Measurements from ENCODE around the gene CTNND2. TPM values are rescaled to one million over a fixed set of nuclear protein-coding genes. Genes with fewer than 3 reads are reported as not detected.

CTNND2 gene
- total and polyA plus RNA-seq, 4 donors = 0.30 to 2.2 (median 0.71) TPM

DNA sequence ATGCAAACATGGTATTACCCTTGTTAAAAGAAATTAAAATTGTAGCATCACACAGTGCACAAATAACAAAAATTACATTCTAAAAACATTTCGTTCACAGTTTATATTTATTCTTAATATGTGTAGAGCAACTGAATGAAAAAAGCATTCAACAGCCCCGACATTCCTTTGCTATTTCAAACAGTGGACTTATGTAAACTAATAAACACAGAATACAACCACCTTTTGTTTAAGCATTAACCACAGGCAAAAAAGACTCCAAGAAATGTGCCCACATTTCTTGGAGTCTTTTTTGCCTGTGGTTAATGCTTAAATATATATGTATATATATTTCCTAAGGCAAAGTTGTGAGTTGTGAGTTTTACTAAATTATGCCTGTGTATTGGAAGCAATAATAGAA lies 610.7 kb downstream of the CTNND2 start:
- WGBS, 2 donors = 54 to 62% methylated on average over 2 of the region's 2 CpGs
- TF ChIP-seq, protein P1, sequence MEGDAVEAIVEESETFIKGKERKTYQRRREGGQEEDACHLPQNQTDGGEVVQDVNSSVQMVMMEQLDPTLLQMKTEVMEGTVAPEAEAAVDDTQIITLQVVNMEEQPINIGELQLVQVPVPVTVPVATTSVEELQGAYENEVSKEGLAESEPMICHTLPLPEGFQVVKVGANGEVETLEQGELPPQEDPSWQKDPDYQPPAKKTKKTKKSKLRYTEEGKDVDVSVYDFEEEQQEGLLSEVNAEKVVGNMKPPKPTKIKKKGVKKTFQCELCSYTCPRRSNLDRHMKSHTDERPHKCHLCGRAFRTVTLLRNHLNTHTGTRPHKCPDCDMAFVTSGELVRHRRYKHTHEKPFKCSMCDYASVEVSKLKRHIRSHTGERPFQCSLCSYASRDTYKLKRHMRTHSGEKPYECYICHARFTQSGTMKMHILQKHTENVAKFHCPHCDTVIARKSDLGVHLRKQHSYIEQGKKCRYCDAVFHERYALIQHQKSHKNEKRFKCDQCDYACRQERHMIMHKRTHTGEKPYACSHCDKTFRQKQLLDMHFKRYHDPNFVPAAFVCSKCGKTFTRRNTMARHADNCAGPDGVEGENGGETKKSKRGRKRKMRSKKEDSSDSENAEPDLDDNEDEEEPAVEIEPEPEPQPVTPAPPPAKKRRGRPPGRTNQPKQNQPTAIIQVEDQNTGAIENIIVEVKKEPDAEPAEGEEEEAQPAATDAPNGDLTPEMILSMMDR (IDR thresholded peaks at IDR 0.05; ENCODE audit: control extremely low read depth, extremely low read depth) = no peak
- Histone ChIP-seq H3K4me3 (no peak overlapping the region), H3K27ac (ENCODE audit: low read depth in 1 of 2, low read length in 1 of 2) (no peak overlapping the region), H3K9ac (ENCODE audit: insufficient read depth in 1 of 2, low read length in 2 of 2) (no peak overlapping the region), H3K4me1 (ENCODE audit: control insufficient read depth in 5 of 5, insufficient read depth in 5 of 5, low read length in 5 of 5) (no peaks in the 10 kb centered on the region), H3K27me3 (ENCODE audit: control insufficient read depth in 3 of 3, insufficient read depth in 3 of 3, low read length in 2 of 3) (no peaks in the 10 kb centered on the region), H3K9me3 (ENCODE audit: control insufficient read depth in 4 of 4, insufficient read depth in 3 of 4, low read length in 3 of 4) (no peaks in the 10 kb centered on the region), H3K36me3 (ENCODE audit: control insufficient read depth in 4 of 4, insufficient read depth in 4 of 4, low read length in 4 of 4) (no peaks in the 10 kb centered on the region)
- ATAC-seq (ENCODE audit: insufficient read depth, low FRiP score) = no peak
- no peak for DNase-seq

- ATAC-seq (ENCODE audit: insufficient read depth, low FRiP score) (no peak), DNase-seq (no peak)
- Histone ChIP-seq H3K9ac (ENCODE audit: insufficient read depth in 1 of 2, low read length in 2 of 2) (no peak overlapping the region), H3K4me3 (no peak overlapping the region), H3K36me3 (ENCODE audit: control insufficient read depth in 4 of 4, insufficient read depth in 4 of 4, low read length in 4 of 4) (no peaks in the 10 kb centered on the region), H3K27me3 (ENCODE audit: control insufficient read depth in 3 of 3, insufficient read depth in 3 of 3, low read length in 2 of 3) (no peaks in the 10 kb centered on the region), H3K9me3 (ENCODE audit: control insufficient read depth in 4 of 4, insufficient read depth in 3 of 4, low read length in 3 of 4) (no peaks in the 10 kb centered on the region), H3K4me1 (ENCODE audit: control insufficient read depth in 5 of 5, insufficient read depth in 5 of 5, low read length in 5 of 5) (no peaks in the 10 kb centered on the region), H3K27ac (ENCODE audit: low read depth in 1 of 2, low read length in 1 of 2) (no peak overlapping the region)
- TF ChIP-seq, protein P1 (IDR thresholded peaks at IDR 0.05; ENCODE audit: control extremely low read depth, extremely low read depth) = no peak
- WGBS, 2 donors = 87 to 88% methylated on average over 1 of the region's 1 CpG
These were observed 611.4 kb downstream of the CTNND2 start for GRCh38 chr5:11292648-11293356.

DNA sequence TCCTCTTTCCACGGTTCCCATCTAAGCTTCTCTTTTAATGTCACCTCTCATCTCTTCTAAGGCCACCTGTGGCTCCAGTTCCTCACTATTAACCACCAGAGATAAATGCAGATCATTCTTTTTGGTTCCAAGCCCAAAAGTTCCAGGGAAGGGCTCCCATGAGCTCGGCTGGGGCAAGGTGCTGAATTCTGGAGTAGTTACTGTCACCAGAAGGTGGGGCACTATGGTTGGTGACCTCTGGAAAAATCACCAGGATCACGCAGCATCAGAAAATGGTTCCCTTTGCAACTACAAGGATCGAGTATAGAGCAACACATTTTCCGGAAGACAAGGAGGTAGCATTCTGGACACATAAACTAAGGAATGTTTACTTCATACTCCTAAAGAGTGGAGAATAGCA lies 614.5 kb downstream of the CTNND2 start:
- H3K9ac ChIP-seq (ENCODE audit: insufficient read depth in 1 of 2, low read length in 2 of 2) = no peak overlapping the region
- no peak for DNase-seq
- no peaks in the 10 kb centered on the region for H3K4me1 ChIP-seq (ENCODE audit: control insufficient read depth in 5 of 5, insufficient read depth in 5 of 5, low read length in 5 of 5)
- no peak overlapping the region for H3K4me3 ChIP-seq
- ATAC-seq (ENCODE audit: insufficient read depth, low FRiP score) = no peak
- H3K27ac ChIP-seq (ENCODE audit: low read depth in 1 of 2, low read length in 1 of 2) = no peak overlapping the region
- no peaks in the 10 kb centered on the region for H3K9me3 ChIP-seq (ENCODE audit: control insufficient read depth in 4 of 4, insufficient read depth in 3 of 4, low read length in 3 of 4)
- TF ChIP-seq, protein P1 (IDR thresholded peaks at IDR 0.05; ENCODE audit: control extremely low read depth, extremely low read depth) = no peak
- H3K36me3 ChIP-seq (ENCODE audit: control insufficient read depth in 4 of 4, insufficient read depth in 4 of 4, low read length in 4 of 4) = no peaks in the 10 kb centered on the region
- H3K27me3 ChIP-seq (ENCODE audit: control insufficient read depth in 3 of 3, insufficient read depth in 3 of 3, low read length in 2 of 3) = no peaks in the 10 kb centered on the region
- 81 to 90% methylated on average over 5 of the region's 5 CpGs for WGBS, 2 donors

GRCh38 chr5:11289208-11289607 lies 615.0 kb downstream of the CTNND2 start:
- 80 to 93% methylated on average over 4 of the region's 4 CpGs for WGBS, 2 donors
- ATAC-seq (ENCODE audit: insufficient read depth, low FRiP score) = no peak

More at GRCh38 chr5:11289208-11289607, 615.0 kb downstream of the CTNND2 start:
- Histone ChIP-seq H3K9ac (ENCODE audit: insufficient read depth in 1 of 2, low read length in 2 of 2) (no peak overlapping the region), H3K27ac (ENCODE audit: low read depth in 1 of 2, low read length in 1 of 2) (no peak overlapping the region), H3K4me3 (no peak overlapping the region), H3K36me3 (ENCODE audit: control insufficient read depth in 4 of 4, insufficient read depth in 4 of 4, low read length in 4 of 4) (no peaks in the 10 kb centered on the region), H3K27me3 (ENCODE audit: control insufficient read depth in 3 of 3, insufficient read depth in 3 of 3, low read length in 2 of 3) (no peaks in the 10 kb centered on the region), H3K4me1 (ENCODE audit: control insufficient read depth in 5 of 5, insufficient read depth in 5 of 5, low read length in 5 of 5) (no peaks in the 10 kb centered on the region), H3K9me3 (ENCODE audit: control insufficient read depth in 4 of 4, insufficient read depth in 3 of 4, low read length in 3 of 4) (no peaks in the 10 kb centered on the region)
- TF ChIP-seq, protein P1 (IDR thresholded peaks at IDR 0.05; ENCODE audit: control extremely low read depth, extremely low read depth) = no peak
- DNase-seq = no peak
